CD14-positive monocyte (primary cell): ENCODE measurements around the gene PLXNA4. TPM values are rescaled to one million over a fixed set of nuclear protein-coding genes. Genes with fewer than 3 reads are reported as not detected.

ENCODE experiments used
- DNase-seq, 3 donors: peaks; one replicate each; pipeline ENCODE4 v3.0.0-alpha.2; 2011 to 2022
- H2AFZ ChIP-seq: 2 replicates; pipeline ENCODE4 v1.6.0; 2012; ENCODE audit warnings: mild to moderate bottlenecking, low read depth, low read length, inconsistent platforms; ENCODE audit not compliant: insufficient read depth, poor library complexity, severe bottlenecking
- H3K27ac ChIP-seq, 2 donors: 1 replicate in 1 of 2; 2 replicates in 1 of 2; pipeline ENCODE4 v1.5.1; 2012 to 2013; ENCODE audit warnings: low read length in 2 of 2, control low read depth in 1 of 2, inconsistent platforms in 1 of 2, low read depth in 1 of 2, mild to moderate bottlenecking in 1 of 2
- H3K27me3 ChIP-seq, 2 donors: one replicate each; pipeline versions ENCODE4 v1.6.0 to v1.6.1; 2011 to 2013; ENCODE audit warnings: low read length in 2 of 2; ENCODE audit not compliant: control insufficient read depth in 2 of 2, insufficient read depth in 2 of 2
- H3K36me3 ChIP-seq, 2 donors: replicated peaks in 1 of 2; 1 replicate in 1 of 2; 2 replicates in 1 of 2; pipeline versions ENCODE4 v1.5.1 to v1.6.1; 2012 to 2013; ENCODE audit warnings: low read length in 2 of 2, control low read depth in 1 of 2, inconsistent platforms in 1 of 2, mild to moderate bottlenecking in 1 of 2; ENCODE audit not compliant: insufficient read depth in 2 of 2, control insufficient read depth in 1 of 2
- H3K4me1 ChIP-seq, 2 donors: 1 replicate in 1 of 2; 2 replicates in 1 of 2; pipeline versions ENCODE4 v1.5.1 to v1.6.1; 2012 to 2013; ENCODE audit warnings: low read length in 2 of 2, control low read depth in 1 of 2, inconsistent platforms in 1 of 2, mild to moderate bottlenecking in 1 of 2, moderate library complexity in 1 of 2; ENCODE audit not compliant: insufficient read depth in 2 of 2, control insufficient read depth in 1 of 2
- H3K4me2 ChIP-seq: replicated peaks from 2 replicates; pipeline ENCODE3; 2012; ENCODE audit warnings: low read length, moderate library complexity, mild to moderate bottlenecking; ENCODE audit not compliant: poor library complexity, severe bottlenecking; ENCODE audit errors: extremely low read depth
- H3K4me3 ChIP-seq, 3 experiments: fragments of 200-600 bp in 1 of 3; sonication (generic) in 1 of 3; replicated peaks in 1 of 3; 1 replicate in 2 of 3; 2 replicates in 1 of 3; pipeline ENCODE4 v1.5.1; 2011 to 2013; ENCODE audit warnings: low read length in 3 of 3, mild to moderate bottlenecking in 3 of 3, control low read depth in 2 of 3, low read depth in 2 of 3, inconsistent platforms in 1 of 3, moderate library complexity in 1 of 3
- H3K79me2 ChIP-seq: 2 replicates; pipeline ENCODE4 v1.6.0; 2012; ENCODE audit warnings: mild to moderate bottlenecking, control low read depth, inconsistent platforms, low read length, moderate library complexity; ENCODE audit not compliant: insufficient read depth
- H3K9ac ChIP-seq: 2 replicates; pipeline ENCODE4 v1.6.0; 2017; ENCODE audit warnings: low read length, mild to moderate bottlenecking; ENCODE audit not compliant: insufficient read depth, poor library complexity, severe bottlenecking
- H3K9me3 ChIP-seq, 2 donors: replicated peaks in 1 of 2; 1 replicate in 1 of 2; 2 replicates in 1 of 2; pipeline versions ENCODE4 v1.5.1 to v1.6.1; 2012 to 2013; ENCODE audit warnings: low read length in 2 of 2, control low read depth in 1 of 2; ENCODE audit not compliant: control insufficient read depth in 1 of 2, insufficient read depth in 1 of 2
- H4K20me1 ChIP-seq: 2 replicates; pipeline ENCODE4 v1.6.0; 2012; ENCODE audit warnings: mild to moderate bottlenecking, low read length, control low read depth, moderate library complexity; ENCODE audit not compliant: insufficient read depth
- H3K27ac Mint-ChIP-seq, 7 donors: one replicate each; pipeline ENCODE4 v1.8.0; 2020; ENCODE audit warnings: mild to moderate bottlenecking in 7 of 7, mixed read lengths in 7 of 7, moderate library complexity in 6 of 7, inconsistent platforms in 2 of 7
- H3K27me3 Mint-ChIP-seq, 3 donors: one replicate each; pipeline ENCODE4 v1.8.0; 2021 to 2022; ENCODE audit warnings: low read depth in 3 of 3, mild to moderate bottlenecking in 3 of 3, mixed read lengths in 3 of 3, moderate library complexity in 3 of 3, inconsistent platforms in 1 of 3
- H3K36me3 Mint-ChIP-seq, 2 donors: one replicate each; pipeline ENCODE4 v1.8.0; 2020; ENCODE audit warnings: mixed read lengths in 2 of 2, inconsistent platforms in 1 of 2, mild to moderate bottlenecking in 1 of 2
- H3K4me1 Mint-ChIP-seq: one replicate; pipeline ENCODE4 v1.8.0; 2020; ENCODE audit warnings: mild to moderate bottlenecking, mixed read lengths
- H3K4me3 Mint-ChIP-seq, 2 donors: one replicate each; pipeline ENCODE4 v1.8.0; 2020; ENCODE audit warnings: mild to moderate bottlenecking in 2 of 2, mixed read lengths in 2 of 2, moderate library complexity in 1 of 2
- H3K9me3 Mint-ChIP-seq, 7 donors: one replicate each; pipeline ENCODE4 v1.8.0; 2020 to 2022; ENCODE audit warnings: mixed read lengths in 7 of 7, mild to moderate bottlenecking in 6 of 7, moderate library complexity in 6 of 7, inconsistent platforms in 2 of 7
- CTCF ChIP-seq: fragments of 200-600 bp; IDR thresholded peaks from one replicate; pipeline ENCODE4 v1.8.0; 2022; ENCODE audit warnings: antibody characterized with exemption, mild to moderate bottlenecking
- WGBS: methylation state at CpG from one replicate; pipeline ENCODE4 v1.1.5; 2013; ENCODE audit warnings: missing lambda C conversion rate; ENCODE audit not compliant: insufficient coverage; 5-methylcytosine and 5-hydroxymethylcytosine counted together
- intact Hi-C, 2 donors: fragments of 100-400 bp; cut with micrococcal nuclease; formaldehyde crosslinking; loops; one replicate each; pipeline versions ENCODE4 v1.15.0 to v1.15.1; 2023
- polyA plus RNA-seq, 3 donors: library from polyadenylated mRNA; depleted of rRNA in 1 of 3; unstranded in 2 of 3; stranded (reverse) in 1 of 3; fragments of 300-500 nt in 2 of 3; fragments of >200 nt in 1 of 3; fragmentation: Illumina TruSeq in 2 of 3; gene quantifications; 1 replicate in 2 of 3; 2 replicates in 1 of 3; pipeline ENCODE4 v1.2.3, GENCODE V29; 2012 to 2021

The PLXNA4 gene
- polyA plus RNA-seq, 3 donors: not detected

GRCh38 chr7:132115758-132116157 lies 460.5 kb downstream of the PLXNA4 start:
- H3K9me3 Mint-ChIP-seq: peaks cover 0 to 13% (median 2%) of the 10 kb centered on the region in 7 donors
- intact Hi-C loops: no loop called here
- peaks cover 0 to 11% (median 4%) of the 10 kb centered on the region in 3 donors for H3K27me3 Mint-ChIP-seq
- WGBS: no CpG with 5 or more reads among the region's 2 CpGs
- Histone ChIP-seq H3K4me3 (no peak overlapping the region), H3K79me2 (no peaks in the 10 kb centered on the region), H4K20me1 (no peaks in the 10 kb centered on the region), H2AFZ (no peak overlapping the region), H3K9me3 (no peaks in the 10 kb centered on the region), H3K4me2 (no peak overlapping the region), H3K36me3 (no peaks in the 10 kb centered on the region), H3K9ac (no peak overlapping the region), H3K4me1 (no peaks in the 10 kb centered on the region), H3K27me3 (no peaks in the 10 kb centered on the region), H3K27ac (no peak overlapping the region)
- no peaks in the 10 kb centered on the region for H3K4me1 Mint-ChIP-seq
- no peak for TF ChIP-seq CTCF
- H3K36me3 Mint-ChIP-seq: no peaks in the 10 kb centered on the region
- no peak overlapping the region for H3K27ac Mint-ChIP-seq
- H3K4me3 Mint-ChIP-seq: no peak overlapping the region
- DNase-seq: no peak

GRCh38 chr7:132115028-132115427 lies 461.2 kb downstream of the PLXNA4 start:
- Histone ChIP-seq H3K4me3 (no peak overlapping the region), H3K4me2 (no peak overlapping the region), H4K20me1 (no peaks in the 10 kb centered on the region), H3K27ac (no peak overlapping the region), H3K27me3 (no peaks in the 10 kb centered on the region), H3K4me1 (no peaks in the 10 kb centered on the region), H3K9ac (no peak overlapping the region), H3K79me2 (no peaks in the 10 kb centered on the region), H3K36me3 (no peaks in the 10 kb centered on the region), H3K9me3 (no peaks in the 10 kb centered on the region), H2AFZ (no peak overlapping the region)
- intact Hi-C loops: no loop called here
- Mint-ChIP-seq H3K4me1 (no peaks in the 10 kb centered on the region), H3K9me3 (peaks cover 0 to 13% (median 2%) of the 10 kb centered on the region in 7 donors), H3K4me3 (no peak overlapping the region), H3K36me3 (no peaks in the 10 kb centered on the region), H3K27me3 (peaks cover 0 to 9% (median 4%) of the 10 kb centered on the region in 3 donors), H3K27ac (no peak overlapping the region)
- TF ChIP-seq CTCF: no peak
- WGBS: 100% methylated on average over 2 of the region's 4 CpGs
- DNase-seq: no peak
